ENCODE data around the gene RPS19BP1.

DNA sequence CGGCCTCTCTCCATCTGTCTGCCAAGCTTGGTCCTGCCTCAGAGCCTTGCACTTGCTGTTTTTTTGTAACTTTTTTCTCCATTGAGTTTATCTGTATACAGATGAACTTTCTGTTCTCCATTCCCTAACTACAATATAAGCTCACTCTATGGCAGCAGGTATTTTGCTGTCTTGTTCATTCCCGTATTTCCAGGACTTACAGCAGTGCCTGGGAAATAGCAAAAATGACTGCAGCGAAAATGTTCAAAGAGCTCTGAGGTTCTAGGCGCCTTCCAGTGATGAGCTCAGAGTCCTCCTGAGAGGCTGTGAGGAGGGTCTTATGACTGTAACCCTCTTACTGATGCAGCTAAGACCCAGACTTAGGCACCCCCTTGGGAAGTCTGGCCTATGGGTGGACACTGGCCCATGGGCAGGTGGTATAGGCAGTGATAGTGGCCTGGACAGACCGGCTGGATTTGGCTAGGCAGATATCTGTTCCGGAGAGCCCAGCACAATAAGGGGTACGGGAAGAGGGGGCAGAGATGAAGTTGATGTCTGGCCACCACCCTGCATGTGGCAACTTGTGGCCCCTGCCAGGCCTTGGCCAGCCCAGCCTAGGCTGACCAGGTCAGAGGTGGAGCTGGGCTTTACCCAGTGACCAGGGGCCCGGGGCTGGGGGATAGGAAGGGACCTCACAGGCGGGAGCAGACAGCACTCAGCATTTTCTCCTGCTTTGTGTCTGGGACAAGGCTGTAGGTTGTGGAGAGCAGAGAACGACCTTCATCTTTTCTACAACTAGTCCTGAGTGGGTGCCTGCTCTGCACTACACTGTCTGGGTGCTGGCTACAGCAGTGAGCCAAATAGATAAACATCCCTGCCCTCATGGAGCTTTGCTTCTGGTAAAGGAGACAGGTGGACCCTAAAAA lies 7.5 kb downstream of the RPS19BP1 start:
- TF ChIP-seq POLR2AphosphoS5 (IDR thresholded peaks at IDR 0.05), result no peak
- TF ChIP-seq, protein P1, sequence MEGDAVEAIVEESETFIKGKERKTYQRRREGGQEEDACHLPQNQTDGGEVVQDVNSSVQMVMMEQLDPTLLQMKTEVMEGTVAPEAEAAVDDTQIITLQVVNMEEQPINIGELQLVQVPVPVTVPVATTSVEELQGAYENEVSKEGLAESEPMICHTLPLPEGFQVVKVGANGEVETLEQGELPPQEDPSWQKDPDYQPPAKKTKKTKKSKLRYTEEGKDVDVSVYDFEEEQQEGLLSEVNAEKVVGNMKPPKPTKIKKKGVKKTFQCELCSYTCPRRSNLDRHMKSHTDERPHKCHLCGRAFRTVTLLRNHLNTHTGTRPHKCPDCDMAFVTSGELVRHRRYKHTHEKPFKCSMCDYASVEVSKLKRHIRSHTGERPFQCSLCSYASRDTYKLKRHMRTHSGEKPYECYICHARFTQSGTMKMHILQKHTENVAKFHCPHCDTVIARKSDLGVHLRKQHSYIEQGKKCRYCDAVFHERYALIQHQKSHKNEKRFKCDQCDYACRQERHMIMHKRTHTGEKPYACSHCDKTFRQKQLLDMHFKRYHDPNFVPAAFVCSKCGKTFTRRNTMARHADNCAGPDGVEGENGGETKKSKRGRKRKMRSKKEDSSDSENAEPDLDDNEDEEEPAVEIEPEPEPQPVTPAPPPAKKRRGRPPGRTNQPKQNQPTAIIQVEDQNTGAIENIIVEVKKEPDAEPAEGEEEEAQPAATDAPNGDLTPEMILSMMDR (IDR thresholded peaks at IDR 0.05), result no peak
- no peak for TF ChIP-seq POLR2A (IDR thresholded peaks at IDR 0.05)
